ENCODE data around the gene PFDN4. TPM values are rescaled to one million over a fixed set of nuclear protein-coding genes. Genes with fewer than 3 reads are reported as not detected.
A peak's percentile ranks its signal among the peaks of the same experiment; 100 is the strongest.

PFDN4 gene
- total RNA-seq, 1 donor from 2014 or later: 18.9 TPM

- no peaks in the 10 kb centered on the region for H3K9me3 Mint-ChIP-seq (ENCODE audit: unreplicated experiment)
- no peak for DNase-seq (ENCODE audit: extremely low spot score, unreplicated experiment)
These were observed 19.4 kb downstream of the PFDN4 start for GRCh38 chr20:54227241-54227640.

GRCh38 chr20:54227751-54228150, 19.9 kb downstream of the PFDN4 start:
- H3K27ac Mint-ChIP-seq (ENCODE audit: unreplicated experiment): no peak overlapping the region
- no peaks in the 10 kb centered on the region for H3K36me3 Mint-ChIP-seq (ENCODE audit: unreplicated experiment)
- no peak for DNase-seq (ENCODE audit: extremely low spot score, unreplicated experiment)
- no peaks in the 10 kb centered on the region for H3K27me3 Mint-ChIP-seq (ENCODE audit: unreplicated experiment)
- H3K9me3 Mint-ChIP-seq (ENCODE audit: unreplicated experiment): no peaks in the 10 kb centered on the region
- no peak for TF ChIP-seq CTCF (IDR thresholded peaks at IDR 0.05)
- no peak overlapping the region for H3K4me3 Mint-ChIP-seq (ENCODE audit: unreplicated experiment)
- peaks cover 3% of the 10 kb centered on the region for H3K4me1 Mint-ChIP-seq (ENCODE audit: unreplicated experiment)

More at GRCh38 chr20:54227241-54227640, 19.4 kb downstream of the PFDN4 start:
- no peak overlapping the region for H3K27ac Mint-ChIP-seq (ENCODE audit: unreplicated experiment)
- no peaks in the 10 kb centered on the region for H3K27me3 Mint-ChIP-seq (ENCODE audit: unreplicated experiment)
- H3K4me1 Mint-ChIP-seq (ENCODE audit: unreplicated experiment): peaks cover 3% of the 10 kb centered on the region
- no peak for TF ChIP-seq CTCF (IDR thresholded peaks at IDR 0.05)
- H3K4me3 Mint-ChIP-seq (ENCODE audit: unreplicated experiment): no peak overlapping the region
- no peaks in the 10 kb centered on the region for H3K36me3 Mint-ChIP-seq (ENCODE audit: unreplicated experiment)

GRCh38 chr20:54228841-54229240, 21.0 kb downstream of the PFDN4 start:
- Mint-ChIP-seq H3K4me3 (ENCODE audit: unreplicated experiment) (no peak overlapping the region), H3K27me3 (ENCODE audit: unreplicated experiment) (no peaks in the 10 kb centered on the region), H3K27ac (ENCODE audit: unreplicated experiment) (no peak overlapping the region), H3K9me3 (ENCODE audit: unreplicated experiment) (no peaks in the 10 kb centered on the region), H3K4me1 (ENCODE audit: unreplicated experiment) (peaks cover 3% of the 10 kb centered on the region), H3K36me3 (ENCODE audit: unreplicated experiment) (no peaks in the 10 kb centered on the region)
- DNase-seq (ENCODE audit: extremely low spot score, unreplicated experiment): no peak
- no peak for TF ChIP-seq CTCF (IDR thresholded peaks at IDR 0.05)

- peaks cover 3% of the 10 kb centered on the region for H3K4me1 Mint-ChIP-seq (ENCODE audit: unreplicated experiment)
- no peaks in the 10 kb centered on the region for H3K9me3 Mint-ChIP-seq (ENCODE audit: unreplicated experiment)
- H3K27ac Mint-ChIP-seq (ENCODE audit: unreplicated experiment): peak overlapping the region; percentile 16
- no peak for DNase-seq (ENCODE audit: extremely low spot score, unreplicated experiment)
- H3K27me3 Mint-ChIP-seq (ENCODE audit: unreplicated experiment): no peaks in the 10 kb centered on the region
- no peaks in the 10 kb centered on the region for H3K36me3 Mint-ChIP-seq (ENCODE audit: unreplicated experiment)
- H3K4me3 Mint-ChIP-seq (ENCODE audit: unreplicated experiment): no peak overlapping the region
- no peak for TF ChIP-seq CTCF (IDR thresholded peaks at IDR 0.05)
These were observed 21.8 kb downstream of the PFDN4 start for GRCh38 chr20:54229566-54230160.

GRCh38 chr20:54231036-54231435, 23.1 kb downstream of the PFDN4 start:
- H3K36me3 Mint-ChIP-seq (ENCODE audit: unreplicated experiment): no peaks in the 10 kb centered on the region
- no peak overlapping the region for H3K27ac Mint-ChIP-seq (ENCODE audit: unreplicated experiment)
- H3K9me3 Mint-ChIP-seq (ENCODE audit: unreplicated experiment): no peaks in the 10 kb centered on the region
- H3K27me3 Mint-ChIP-seq (ENCODE audit: unreplicated experiment): peaks cover 3% of the 10 kb centered on the region
- H3K4me3 Mint-ChIP-seq (ENCODE audit: unreplicated experiment): no peak overlapping the region
- no peak for DNase-seq (ENCODE audit: extremely low spot score, unreplicated experiment)
- TF ChIP-seq CTCF (IDR thresholded peaks at IDR 0.05): no peak
- peaks cover 3% of the 10 kb centered on the region for H3K4me1 Mint-ChIP-seq (ENCODE audit: unreplicated experiment)

All from osteocyte (in vitro differentiated cells).